Measurements from ENCODE around the gene BRF1.

Gene BRF1

DNA sequence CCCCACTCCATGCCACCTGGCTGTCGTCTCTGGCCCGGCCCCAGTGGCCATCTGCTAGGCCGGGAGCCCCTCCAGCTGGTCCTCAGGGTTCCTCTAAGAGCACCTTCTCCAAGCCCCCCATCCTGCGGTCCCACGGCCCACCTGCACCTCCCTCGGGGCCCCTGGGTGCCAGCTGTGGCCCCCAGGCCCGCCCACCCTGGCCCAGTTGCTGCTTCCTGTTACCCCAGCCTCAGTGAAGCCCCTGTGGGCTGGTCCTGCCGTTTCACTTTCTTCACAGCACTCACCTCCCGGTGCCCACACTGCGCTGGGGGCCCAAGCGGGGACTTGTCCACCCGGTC is 92.1 kb downstream of the BRF1 start:
- no peak for DNase-seq (ENCODE audit: low read depth)

DNA sequence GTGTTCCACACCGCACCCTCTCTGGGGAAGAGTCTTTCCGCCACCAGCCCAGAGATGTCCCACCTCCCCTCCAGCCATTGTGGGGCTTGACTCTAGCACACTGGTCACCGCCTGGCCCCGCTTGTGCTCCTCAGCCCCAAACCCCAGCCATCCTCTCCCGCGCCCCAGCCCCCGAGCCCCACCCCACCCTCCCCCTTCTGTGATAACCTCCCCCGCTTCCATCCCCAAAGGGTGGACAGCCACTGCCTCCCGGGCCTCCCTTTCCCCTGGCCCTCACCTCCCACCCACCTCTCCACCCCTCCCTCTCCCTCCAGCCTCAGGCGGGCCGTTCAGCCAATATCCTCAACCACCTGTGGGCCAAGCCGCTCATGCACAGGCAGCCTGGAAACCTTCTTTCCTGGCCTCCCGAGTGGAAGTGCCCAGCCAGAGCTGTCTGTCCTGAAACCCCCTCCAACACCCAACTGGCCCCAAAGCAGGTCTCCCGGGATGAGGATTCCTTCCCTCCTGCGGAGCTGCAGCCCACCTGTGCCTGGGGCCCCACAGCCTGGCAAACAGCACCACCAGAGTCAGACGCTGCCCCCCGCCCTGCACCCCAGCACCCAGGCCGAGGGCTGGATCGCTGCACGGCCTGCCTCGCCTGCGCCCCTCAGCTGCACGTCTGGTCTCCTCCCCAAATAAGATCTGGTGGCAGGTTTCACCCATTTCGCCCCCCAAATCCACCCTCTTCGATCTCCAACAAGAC is 92.6 kb downstream of the BRF1 start:
- DNase-seq (ENCODE audit: low read depth) = no peak

DNA sequence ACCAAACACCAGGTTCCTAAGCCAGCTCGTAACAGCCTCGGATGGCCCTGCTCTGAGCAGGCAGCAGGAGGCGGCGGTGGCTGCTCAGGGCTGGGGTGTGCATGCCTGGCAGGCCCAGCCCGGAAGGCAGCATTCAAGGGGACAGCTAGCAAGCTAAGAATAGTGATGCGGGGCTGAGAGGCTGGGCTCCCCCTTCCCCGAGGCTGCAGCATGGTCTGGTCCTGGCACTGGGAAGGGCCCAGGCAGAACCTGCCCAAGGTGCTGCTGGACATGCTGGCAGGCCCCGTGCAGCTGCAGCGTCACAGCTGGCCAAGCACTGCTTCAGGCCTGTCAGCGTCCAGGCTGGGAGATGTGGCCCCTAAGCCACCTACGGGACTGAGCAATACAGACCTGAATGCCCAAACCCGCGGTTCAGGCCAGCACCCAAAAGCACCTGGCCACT is 93.3 kb downstream of the BRF1 start:
- DNase-seq (ENCODE audit: low read depth) = no peak

DNA sequence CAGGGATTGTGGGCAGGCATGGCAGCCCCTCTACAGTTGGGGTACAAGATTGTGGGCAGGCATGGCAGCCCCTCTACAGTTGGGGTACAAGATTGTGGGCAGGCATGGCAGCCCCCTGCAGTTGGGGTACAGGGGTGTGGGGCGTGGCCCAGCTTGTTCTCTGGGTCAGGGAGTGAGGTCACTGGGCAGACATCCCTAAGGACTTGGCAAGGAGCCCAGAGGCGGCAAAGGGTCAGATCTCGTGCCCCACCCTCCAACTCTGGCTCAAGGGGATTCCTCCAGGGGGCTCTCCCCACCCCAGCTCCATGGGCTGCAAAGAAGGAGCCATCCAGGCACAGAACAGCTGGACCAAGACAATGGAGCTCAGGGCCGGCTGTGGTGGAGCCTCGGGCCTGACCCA is 93.9 kb downstream of the BRF1 start:
- DNase-seq (ENCODE audit: low read depth) = no peak

DNA sequence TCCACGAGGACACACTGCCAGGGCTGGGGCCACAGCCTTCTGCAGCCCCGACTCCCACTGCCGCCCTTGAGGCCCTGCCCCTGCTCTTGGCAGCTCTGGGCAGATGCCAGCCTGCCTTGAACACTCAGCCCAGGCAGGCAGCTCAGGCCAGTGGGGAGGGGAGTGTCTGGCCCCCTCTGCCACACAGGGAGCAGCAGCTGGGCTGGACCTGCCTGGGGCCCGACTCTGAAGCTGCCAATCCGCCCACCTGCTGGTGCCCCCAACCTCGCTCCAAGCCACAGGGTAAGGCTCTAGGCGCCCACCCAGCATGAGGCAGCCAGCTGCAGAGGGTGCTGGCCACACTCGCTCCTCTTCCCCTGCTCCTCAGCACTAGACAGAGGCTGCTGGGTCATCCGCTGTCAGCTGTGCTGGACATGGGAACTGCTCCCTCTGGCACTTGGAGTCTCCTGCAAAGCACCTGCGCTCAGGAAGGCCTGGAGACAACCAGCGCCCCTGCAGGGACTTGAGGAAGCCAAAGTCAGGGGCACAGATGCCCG is 95.1 kb downstream of the BRF1 start:
- DNase-seq (ENCODE audit: low read depth) = no peak

DNA sequence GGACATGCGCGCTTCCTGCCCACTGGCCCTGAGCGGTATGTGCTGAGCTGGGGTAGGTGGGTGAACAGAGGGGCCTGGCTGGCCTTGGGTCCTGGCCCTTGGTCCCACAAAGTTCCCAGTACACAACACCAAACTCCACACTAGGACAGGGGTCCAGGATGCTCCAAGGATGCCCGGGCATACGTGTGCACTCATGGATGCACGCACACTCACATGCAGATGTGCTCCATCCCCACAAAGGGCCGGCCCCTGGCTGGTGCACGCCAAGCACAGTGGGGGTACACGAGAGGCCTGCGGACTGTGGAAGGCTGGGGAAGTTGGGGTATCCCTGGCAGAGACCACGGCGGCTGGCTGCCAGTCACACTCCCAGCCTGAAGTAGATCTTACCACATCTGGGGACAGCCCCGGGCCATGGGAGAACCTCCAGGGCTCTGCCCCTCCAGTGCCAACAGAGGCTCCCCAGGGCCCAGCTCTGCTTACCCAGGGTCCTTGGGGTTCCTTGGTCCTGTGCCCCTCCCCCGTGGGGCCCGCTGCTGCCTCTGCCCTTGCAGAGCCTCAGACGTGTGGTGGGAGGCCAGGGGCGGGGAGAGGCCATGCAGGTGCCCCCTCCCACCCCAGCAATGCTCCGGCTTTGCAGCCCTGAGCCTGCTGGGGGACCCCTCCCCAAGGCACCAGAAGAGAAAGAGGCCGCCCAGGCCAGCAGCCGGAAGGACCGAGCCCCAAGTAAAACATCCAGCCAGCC is 95.7 kb downstream of the BRF1 start:
- no peak for DNase-seq (ENCODE audit: low read depth)

DNA sequence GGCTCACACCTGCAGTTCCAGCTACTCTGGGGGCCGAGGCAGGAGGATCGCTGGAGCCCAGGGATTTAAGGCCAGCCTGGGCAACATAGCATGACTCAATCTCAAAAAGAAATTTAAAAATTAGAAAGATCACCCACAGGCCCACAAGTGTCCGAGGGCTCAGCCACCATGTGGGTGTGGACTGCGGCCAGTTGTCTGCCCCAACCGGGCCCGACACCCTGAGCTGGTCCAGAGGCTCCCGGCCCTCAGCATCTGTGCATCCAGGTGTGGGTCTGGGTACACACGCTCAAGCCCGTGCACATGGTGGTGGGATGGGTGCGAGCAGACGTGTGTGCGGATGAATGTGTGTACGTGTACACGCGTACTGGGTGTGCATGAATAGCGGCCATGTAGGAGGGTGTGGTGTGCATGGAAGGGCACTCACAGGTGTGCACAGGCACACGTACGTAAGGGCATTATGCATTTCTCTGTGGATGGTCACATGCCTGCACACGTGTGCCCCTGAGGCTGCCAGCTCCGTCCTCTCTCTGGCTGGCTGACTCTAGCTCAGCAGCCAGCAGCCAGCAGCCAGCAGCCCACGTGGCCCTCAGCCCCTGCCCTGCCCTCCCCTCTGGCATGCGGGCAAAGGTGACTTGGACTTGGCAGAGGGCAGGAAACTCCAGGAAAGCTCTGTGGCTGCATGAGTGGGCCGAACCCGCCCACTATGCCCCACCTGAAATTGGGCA is 96.4 kb downstream of the BRF1 start:
- no peak for DNase-seq (ENCODE audit: low read depth)

DNA sequence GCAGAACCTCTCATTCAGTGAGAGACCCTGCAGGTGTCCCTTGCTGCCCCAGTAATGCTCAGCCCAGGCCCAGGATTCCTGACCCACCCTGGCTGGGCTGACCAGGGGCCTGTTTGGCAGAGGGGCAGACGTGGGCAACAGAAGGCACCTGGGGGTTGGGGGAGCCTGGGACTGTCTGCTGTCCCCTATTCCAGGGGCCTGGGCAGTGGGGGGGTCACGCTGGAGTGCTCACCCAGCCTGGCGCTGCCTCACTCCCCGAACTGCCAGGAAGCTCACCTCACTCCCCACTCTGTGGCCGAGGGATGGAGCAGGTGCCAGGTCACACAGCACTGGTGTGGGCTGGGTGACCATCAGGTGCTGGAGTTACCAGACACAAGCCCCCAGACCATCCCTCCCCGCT is 97.1 kb downstream of the BRF1 start:
- no peak for DNase-seq (ENCODE audit: low read depth)

DNA sequence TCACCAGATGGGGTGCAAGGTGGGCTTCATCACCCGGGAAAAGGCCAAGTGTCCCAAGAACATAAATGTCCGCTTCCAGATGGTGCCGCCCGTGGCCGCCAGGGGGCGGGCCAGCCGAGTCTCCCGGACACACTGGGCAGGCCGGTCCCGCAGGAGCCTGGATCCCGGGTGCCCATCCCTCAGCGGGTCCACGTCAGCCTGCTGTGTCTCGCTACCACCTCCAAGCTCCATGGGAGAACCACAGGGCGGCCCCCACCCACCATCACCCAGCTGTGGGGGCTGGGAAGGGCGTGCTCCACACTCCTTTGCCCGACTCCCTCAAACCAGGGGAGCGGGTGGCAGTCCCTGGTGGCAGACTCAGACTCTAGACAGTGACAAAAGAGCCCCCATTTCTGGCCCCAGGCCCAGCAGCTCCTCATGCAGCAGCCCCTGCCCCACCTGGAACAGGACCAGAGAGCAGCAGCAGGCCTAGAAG is 97.7 kb downstream of the BRF1 start:
- no peak for DNase-seq (ENCODE audit: low read depth)

DNA sequence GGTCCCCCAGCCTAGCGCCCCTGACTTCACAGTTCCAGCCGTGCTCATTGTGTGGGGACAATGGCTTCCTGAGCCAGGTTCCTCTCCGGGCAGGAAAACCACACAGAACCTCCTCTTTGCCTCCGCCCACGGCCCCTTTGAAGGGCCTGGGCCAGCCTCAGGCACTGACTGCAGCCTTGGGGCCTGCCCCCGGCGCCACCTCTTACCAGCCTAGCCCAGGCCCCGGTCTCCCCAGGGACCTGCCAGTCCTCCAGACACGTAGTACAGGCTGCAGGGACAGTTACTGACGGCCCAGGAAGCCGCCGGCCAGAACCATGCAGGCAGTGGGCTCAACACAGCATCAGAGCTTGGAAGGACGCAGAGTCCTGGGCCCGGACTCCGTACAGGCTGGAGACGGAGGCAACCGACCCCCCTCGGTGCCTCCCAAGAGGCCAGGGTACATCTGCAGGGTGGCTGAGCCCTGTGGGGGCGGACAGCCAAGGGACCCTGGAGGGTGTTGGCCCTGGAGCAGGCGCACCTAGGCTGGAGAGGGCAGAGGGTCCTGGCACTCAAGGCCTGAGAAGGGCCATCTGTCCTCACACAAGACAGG is 98.8 kb downstream of the BRF1 start:
- no peak for DNase-seq (ENCODE audit: low read depth)

DNA sequence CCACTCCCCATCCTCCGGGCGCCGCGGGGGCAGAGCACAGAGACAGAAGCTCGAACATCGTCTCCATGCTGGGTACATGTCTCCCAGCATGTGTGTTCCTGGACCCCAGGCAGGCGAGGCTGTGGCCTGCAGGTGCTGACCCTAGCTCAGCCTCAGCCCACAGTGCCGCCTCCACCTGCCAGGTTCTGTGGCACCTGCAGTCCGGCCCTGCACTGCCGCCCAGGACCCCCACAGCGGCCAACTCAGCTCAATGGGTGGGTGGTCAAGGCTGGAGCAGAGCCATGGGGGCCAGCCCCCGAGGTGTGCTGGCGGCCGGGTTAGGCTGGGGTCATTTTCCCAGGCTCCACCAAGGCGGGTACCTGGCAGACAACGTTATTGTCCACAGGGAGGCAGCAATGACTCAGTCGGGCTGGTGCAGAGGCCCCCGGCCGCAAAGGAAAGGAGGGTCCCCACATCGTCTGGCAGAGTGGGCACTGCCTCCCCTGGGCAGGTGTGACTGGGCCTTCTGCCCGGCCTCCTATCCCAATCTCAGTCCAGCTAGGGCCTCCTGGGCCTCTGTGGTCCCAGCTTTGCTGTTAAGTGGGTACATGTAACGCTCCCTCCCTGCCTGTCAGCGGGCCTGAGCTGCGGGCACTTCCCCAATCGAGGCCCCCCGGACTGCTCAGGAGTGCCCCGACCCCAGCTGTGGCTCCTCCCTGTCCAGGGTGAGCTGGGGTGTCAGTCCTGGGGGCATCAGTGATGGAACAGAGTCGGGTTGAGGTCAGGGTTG is 99.5 kb downstream of the BRF1 start:
- no peak for DNase-seq (ENCODE audit: low read depth)

DNA sequence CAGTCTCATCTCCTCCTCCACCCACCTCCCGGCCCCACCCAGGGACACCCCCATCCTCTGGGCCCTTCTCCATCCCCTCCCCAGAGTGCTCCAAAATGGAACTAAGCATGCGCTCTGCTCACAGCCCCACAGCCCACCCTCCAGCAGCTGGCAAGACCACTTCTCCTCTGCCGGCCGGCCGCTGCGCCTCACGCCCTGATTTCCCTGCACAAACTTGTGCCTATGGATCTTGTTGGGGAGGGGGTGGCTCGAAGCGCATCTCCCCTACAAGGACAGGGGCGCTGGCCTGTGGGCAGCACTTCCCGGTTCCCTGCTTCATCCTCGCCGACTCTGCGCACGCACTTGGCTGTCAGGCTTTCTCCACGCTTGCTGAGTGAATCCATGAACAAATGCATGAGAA is 100.2 kb downstream of the BRF1 start:
- DNase-seq (ENCODE audit: low read depth) = no peak

DNA sequence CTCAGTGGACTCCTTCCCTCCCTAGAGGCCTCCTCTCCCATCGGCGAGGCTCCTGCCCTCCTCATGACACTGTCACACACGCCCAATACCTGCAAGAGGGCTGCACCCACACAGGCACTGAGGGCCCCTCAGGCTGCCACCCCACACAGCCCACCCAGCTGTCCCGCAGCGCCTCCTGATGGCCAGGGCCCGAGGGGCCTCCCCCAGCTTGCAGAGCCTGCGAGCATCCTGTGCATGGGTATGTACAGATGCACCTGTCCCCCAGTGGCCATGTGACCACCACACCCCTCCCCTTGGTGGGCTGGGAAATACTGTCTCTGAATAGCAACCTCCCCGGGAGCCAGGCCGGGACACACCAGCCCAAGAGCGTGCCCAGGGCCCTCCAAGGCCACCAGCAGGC is 100.7 kb downstream of the BRF1 start:
- DNase-seq (ENCODE audit: low read depth) = no peak

DNA sequence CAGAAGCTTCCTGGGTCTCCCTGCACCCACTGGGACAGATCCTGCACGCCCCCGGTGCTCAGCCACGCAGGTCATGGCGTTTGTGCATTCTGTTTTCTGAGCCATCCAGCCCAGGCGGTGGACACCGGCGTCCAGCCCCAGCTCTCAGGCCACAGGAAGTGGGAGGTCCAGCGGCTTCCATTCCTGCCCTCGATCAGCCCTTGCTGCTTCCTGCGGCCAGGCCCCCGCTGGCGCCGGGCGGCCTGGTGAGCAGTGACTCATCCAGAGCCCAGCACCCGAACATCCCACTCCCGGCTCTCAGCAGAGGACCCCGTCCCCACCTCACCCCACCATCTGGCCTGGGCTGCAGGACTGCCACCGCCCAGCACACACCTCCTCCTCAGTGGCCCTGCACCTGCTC is 101.7 kb downstream of the BRF1 start:
- no peak for DNase-seq (ENCODE audit: low read depth)

DNA sequence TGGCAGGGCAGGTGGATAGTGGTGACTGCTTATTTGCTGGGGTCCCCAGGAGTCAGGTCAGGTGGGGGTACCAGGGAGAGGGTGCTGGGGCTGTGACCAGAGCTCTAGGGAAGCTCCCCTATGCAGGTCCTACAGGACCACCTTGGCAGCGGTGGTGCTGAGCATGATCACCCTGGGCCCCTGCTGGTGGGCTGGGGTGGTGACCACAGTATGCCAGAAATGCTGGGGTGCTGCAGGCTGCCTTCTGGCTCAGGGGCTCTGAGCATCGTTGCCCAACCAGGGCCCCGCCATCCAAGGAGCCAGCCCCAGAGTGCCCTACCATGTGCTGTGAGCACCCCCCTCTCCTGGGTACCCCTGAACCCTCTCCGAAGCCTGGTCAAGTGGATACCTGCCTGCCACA is 102.2 kb downstream of the BRF1 start:
- no peak for DNase-seq (ENCODE audit: low read depth)

DNA sequence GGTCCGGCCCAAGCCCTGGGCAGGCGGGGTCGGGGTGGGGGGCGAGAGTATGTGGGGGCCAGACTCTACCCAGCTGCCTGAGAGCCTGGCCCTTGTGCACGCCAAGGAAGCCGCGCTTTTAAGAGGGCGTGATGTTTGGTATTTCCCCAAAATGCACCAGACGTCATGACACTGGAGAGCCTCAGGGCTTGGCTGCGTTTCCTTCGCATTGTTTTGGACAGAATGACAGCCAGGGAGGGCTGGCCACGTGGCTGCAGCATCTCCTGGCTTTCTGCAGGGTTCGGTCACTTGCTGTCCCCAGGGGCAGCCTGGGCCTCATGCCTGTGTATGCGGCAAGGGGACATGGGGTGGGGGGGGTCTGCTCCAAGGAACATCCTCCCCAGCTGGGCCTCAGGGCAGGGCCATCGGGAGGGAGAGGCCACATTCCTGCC is 103.6 kb downstream of the BRF1 start:
- no peak for DNase-seq (ENCODE audit: low read depth)

DNA sequence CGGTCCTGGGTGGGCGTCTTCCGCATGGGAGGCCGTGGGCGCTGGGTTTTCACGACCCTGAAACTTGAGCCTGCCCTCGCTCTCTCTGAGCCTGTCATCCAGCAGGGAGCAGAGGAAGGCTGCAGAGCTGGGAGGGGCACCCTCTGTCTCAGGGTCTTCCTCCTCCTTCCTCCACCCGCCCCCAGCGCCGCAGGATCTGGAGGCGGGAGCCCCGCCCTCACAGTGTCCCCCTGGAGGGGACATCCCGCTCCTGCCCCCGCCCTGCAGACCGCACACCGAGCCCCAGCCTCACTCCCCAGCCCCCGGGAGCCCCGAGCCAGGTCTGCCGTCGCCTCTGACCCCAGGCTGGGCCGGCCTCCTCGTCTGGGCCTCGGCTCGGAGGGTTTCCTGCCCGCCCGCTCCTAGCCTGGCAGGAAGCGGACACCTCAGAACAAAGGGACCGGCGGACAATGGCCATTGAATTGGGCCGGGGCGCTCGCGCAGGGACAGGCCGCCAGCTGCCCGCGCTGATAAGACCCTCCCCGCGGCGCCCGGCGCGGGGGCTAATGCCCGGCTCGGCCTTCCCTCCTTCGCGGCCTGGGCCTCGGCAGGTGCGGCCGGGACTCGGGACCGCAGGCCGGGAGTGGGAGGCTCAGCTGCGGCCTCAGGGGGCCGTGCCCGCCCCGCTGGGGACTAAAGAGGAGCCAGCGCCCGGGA is 104.4 kb downstream of the BRF1 start:
- DNase-seq (ENCODE audit: low read depth) = no peak

DNA sequence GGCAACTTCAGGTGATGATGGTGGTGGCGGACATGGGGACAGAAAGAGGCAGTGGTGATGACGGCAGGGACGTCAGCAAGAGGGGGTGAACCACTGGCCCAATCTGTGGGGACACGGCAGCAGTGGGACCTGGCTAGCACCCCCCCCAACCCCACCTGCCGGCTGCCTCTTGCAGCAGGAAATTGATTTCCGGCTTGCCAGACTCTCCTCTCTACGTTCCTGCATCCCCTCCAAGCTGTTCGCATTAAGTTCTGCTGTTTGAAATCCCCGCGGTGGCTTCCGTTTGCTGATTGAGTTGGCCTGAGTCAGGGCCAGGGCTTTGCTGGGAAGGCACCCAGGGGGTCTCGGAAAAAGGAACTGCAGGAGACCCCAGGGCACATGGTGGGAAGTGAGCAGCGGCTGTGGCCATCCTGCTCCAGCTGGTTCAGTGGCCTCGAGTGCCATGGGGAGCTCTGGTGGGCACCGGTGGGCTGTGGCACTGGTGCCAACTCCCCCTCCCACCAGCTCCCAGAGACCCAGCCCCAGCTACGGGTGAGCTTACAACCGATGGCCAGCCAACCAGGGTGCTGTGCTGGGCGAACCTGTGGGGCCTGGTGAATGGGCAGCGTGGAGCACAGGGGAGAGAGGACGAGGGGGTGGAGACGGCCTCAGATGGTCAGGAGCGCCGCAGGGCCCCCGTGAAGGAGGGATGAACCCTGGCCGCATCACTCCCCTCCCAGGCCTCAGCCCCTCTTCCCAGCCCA is 105.1 kb downstream of the BRF1 start:
- DNase-seq (ENCODE audit: low read depth) = no peak

DNA sequence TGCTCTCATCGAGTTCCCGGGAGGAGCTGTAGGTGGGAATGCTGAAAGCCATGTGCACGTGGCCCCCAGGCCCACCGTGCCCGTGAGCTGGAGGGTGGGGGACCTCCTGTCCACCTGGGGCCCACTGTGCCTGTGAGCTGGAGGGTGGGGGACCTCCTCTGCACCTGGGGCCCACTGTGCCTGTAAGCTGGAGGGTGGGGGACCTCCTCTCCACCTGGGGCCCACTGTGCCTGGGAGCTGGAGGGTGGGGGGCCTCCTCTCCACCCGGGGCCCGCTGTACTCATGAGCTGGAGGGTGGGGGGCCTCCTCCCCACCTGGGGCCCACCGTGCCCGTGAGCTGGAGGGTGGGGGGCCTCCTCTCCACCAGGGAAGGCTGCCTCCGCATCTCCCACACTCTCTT is 105.8 kb downstream of the BRF1 start:
- no peak for DNase-seq (ENCODE audit: low read depth)

All from stimulated activated CD8-positive, alpha-beta memory T cell treated with anti-CD3 and anti-CD28 coated beads, Interleukin-12 subunit alpha, Interleukin-12 subunit beta, amount 100 ng/mL, for 1 hour (primary cell).